GM21619 (cell line): ENCODE measurements around the gene YPEL2.

ENCODE experiments used
- ATAC-seq: cut with Tn5 transposase; IDR thresholded peaks from one replicate; pipeline ENCODE4 v1.9.1; 2021; ENCODE audit not compliant: unreplicated experiment

Gene YPEL2

GRCh38 chr17:59356543-59357218 is 25.2 kb downstream of the YPEL2 start:
- ATAC-seq = no peak

- no peak for ATAC-seq
Measured at GRCh38 chr17:59357219-59357697, 25.8 kb downstream of the YPEL2 start.

DNA sequence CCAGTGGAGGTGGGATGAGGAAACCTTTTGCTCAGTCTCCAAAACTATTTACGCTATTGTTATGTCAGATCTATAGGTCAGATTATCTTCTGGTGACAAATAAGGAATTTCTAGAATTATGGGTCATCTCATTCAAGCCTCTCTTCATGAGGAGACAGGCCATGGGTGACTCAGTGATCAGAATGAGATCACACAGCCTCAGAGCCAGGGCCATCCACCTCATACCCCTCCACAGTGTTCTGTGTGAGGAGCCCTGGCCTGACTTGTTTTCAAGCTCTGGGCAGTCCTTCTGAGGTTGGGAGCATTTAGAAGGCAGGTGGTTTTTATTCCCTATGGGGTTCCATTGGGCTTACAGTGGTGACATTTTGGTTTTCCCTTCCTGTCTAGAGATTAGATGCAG is 26.5 kb downstream of the YPEL2 start:
- ATAC-seq = no peak

DNA sequence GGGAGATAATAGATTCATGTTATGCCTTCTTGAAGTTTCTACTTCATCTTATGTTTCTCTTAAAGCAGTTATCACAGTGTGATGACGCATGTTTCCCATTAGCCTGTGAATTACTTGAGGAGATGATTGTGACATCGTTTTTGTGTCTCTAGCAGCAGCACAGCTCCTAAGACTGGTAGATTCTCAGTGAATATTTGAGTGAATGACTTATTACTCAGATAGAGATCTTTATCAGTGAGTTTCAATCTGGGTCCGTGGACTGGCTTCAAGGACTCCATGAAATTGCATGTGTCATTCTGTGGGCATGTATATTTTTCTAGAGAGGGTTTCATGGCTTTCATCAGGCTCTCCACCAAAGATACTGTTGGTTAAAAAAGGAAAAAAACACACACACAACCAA is 29.9 kb downstream of the YPEL2 start:
- no peak for ATAC-seq

- peak; percentile 59 for ATAC-seq
Measured at GRCh38 chr17:59361916-59362810, 30.7 kb downstream of the YPEL2 start.

DNA sequence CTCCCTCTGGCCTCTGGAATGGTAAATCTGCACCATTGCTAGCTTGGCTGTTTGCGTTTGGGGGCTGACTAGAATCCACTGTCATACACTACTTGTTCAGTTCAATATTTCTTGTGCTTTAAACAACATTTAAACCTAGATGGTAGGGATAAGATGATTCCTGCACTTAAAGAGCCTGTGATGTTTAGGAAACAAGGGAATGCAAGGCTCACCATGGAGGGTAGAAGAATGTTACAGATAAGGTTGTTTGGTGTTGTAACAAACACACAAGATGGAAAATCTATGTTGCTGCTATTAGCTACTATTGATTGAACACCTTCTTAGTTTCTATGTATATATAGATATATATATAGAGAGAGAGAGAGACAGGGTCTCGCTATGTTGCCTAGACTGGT is 31.4 kb downstream of the YPEL2 start:
- ATAC-seq = no peak

DNA sequence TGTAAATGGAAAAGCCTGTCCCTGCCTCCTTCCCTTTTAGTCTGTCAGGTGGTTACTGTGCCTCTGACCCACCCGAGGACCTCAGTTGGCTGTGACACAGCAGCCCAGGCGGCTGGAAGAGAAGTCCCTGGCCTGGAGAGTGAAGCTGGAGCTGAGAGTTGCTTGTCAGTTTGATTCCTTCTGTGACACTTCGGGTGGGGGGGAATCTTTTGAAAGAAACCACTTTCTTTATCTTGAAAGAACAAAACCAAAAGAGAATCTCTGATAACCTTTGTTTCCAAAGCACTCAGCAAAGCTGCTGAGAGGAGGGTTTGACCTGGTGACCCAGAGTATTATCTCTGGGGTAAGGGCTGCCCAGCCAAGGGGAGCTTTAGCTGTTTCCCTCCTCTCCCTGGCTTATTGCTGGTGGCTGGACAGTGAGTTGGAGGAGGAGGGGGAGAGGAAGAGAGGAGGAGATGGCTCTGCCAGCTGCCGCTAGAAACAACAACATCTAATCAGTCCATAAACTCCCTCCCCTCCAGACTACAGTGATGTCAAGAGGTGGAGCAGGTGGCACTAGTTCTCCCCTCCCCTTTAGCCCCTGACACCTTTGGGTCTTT is 34.0 kb downstream of the YPEL2 start:
- no peak for ATAC-seq

DNA sequence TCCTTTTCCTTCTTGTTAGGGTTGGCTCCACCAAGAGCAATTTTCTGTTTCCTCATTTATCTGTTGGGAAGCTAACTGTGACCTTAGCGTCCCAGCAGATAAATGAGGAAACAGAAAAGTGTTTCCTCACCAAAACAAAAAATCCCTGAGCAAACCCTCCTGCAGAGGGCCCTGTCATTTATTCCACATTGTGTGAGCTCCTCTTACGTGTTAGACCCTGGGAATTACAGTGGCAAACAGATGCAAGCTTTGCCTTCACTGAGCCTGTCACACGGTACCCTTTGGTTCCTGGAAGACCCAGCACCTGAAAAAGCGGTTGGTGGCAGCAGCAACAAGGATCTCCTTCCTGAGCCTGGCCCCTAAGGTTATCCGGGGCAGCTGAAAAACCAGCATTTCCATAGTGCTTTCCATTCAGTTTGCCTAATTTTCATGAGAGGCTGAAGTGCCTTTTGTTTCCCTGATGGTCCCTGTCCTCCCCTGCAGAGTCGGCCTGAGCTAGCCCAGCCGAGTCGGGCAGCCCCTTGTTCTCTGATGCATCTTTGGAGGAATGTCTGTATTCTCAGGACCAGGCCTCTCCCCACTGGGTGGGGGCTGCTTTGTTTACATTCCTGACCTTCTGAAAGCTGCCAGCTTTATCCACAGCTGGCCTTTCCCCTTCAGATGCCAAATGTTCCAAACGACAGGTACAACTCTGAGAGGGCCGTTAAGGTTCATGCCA is 34.7 kb downstream of the YPEL2 start:
- no peak for ATAC-seq

DNA sequence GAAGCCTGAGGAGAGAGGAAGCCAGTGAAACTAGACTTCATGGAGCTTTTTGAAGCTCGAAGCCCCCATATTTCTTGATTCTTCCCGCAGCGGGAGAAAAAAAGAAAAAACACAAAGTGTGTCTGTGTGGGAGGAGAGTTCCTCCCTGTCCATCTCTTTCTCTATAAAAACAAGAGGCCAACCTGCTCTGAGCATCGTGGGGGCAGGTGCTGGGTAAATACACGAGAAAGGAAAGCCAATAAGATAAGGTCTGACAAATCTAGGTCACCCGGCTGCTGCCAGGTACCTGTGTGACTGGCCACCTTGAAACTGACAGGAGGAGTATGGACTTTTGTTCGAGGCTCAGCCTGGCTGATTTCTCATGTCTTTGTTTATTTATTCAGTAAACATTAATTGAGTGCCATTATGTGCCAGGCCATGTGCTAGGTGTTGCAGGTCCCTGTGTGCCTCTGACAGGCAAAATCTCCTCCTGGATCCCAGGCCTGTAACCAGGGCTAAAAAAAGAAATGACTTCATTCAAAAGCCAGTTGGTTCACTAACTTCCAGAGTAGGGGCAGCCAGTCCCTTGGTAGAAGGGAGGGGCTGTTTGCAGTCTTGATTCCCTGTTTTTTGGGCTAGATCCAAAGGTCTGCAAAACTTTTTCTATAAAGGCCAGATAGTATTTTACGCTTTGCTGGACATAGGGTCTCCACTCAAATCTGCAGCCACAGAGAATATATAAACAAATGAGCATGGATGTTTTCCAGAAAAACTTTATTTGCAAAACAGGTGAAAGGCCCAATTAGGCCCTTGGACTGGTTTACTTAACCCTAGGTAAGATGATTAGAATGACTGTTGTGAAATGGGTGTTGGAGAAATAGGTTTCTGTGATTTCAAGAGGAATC is 35.6 kb downstream of the YPEL2 start:
- ATAC-seq = no peak

DNA sequence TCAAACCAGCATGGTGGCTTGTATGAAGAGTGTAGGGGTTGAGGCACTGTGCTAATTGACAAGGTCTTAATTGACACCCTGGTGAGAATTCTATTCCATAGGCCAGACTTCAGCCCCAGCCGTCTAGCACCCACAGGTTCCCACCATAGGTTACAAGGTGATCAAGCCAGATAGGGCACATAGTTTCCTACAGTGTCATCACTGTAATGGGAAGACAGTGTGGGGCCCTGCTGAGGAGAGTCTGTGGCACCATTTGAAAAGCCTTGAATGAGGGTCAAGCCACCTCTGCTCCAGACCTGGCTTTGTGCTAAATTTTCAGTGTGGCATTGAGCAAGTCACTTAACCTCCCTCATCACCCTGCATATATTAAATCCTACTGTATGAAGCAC is 36.2 kb downstream of the YPEL2 start:
- ATAC-seq = no peak

DNA sequence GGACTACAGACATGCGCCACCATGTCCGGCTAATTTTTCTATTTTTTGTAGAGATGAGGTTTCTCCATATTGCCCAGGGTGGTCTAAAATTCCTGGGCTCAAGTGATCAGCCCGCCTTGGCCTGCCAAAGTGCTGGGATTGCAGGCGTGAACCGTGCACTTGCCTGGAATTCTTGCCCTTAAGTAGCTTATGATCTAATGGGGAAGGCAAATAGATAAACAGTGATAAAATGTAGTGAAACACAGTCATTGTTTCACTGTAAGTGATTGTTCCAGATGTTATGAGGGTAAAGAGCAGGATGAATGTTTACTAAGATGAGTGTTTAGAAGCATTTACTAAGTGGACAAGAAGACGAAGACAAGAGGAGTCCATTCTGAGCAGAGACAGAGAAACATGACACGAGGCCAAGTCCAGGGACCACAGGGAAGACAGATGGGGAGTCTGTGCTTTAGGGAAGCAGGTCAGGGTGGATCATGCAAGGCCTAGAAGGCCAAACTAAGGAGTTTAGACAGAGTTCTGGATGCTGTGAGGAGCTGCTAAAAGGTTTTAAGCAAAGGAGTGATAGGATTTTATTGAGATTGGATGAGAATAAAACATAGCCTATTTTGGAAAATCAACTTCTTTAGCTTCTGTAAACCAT is 36.9 kb downstream of the YPEL2 start:
- no peak for ATAC-seq

- ATAC-seq = no peak
Measured at GRCh38 chr17:59369031-59369975, 37.8 kb downstream of the YPEL2 start.

DNA sequence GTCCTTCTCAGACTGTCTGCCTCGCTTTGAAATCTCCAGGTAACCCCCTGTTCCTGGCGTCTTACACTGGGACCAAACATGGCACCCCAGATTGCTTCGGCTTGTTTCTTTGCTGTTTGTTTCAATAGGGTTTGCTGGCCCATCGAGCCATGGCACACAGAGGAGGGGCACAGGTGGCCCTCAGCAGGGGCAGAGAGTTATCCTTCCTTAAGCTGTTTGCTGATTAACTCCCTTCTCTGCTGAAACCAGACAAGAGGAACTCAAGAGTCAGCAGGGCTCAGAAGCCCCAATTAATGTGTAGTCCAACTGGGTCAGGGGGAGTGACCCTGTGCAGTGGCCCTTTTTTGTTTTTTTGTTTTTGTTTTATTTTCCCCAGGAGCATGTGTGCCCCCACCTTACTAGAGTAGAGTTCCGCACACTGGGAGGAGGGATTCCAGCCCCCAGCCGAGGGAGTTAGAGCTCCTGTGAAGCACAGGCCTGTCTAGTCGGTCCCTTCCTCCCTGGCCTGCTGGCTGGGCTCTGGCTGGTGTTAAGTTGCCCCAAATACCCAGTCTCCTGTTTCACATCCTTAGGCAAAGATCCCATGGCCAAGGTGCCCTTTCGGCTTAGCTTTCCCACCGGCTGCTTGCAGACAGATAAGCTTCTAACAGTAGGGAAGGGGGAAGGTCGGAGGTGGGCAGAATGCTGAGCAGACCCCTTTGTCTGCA is 39.3 kb downstream of the YPEL2 start:
- ATAC-seq = peak; percentile 43

- no peak for ATAC-seq
Measured at GRCh38 chr17:59371416-59372100, 40.1 kb downstream of the YPEL2 start.

GRCh38 chr17:59372138-59372751 is 40.8 kb downstream of the YPEL2 start:
- peak; percentile 51 for ATAC-seq

GRCh38 chr17:59373882-59374495 is 42.5 kb downstream of the YPEL2 start:
- no peak for ATAC-seq

DNA sequence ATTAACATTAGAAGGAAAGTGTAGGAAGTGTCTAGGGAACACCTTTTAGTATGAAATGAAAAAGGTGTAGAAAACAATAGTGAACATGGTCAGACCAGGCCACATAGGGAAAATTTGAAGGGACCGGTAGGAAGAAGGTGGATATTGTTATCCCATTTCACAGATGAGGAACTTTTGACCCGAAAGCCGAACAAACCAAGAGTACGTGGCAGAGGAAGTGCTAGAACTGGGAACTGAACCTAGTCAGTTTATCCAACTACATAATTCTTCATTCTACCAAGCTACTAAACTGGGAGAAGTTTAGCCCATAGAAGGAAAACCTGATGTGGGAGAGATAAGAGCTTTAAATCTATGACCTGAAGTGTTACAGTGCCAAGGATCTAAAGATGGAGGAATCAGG is 43.2 kb downstream of the YPEL2 start:
- no peak for ATAC-seq
